PC-3 (cell line): ENCODE measurements around the gene KCNE1. TPM values are rescaled to one million over a fixed set of nuclear protein-coding genes. Genes with fewer than 3 reads are reported as not detected.

Source experiments
- ATAC-seq: fragments of 200-7000 bp; cut with Tn5 transposase; 2 replicates; pipeline ENCODE4 v1.9.1; 2020; ENCODE audit warnings: mild to moderate bottlenecking, moderate library complexity
- BruUV-seq: library from RNA; stranded (reverse); fragments of 400-500 nt; replicated peaks from 2 replicates; lab custom pipeline; 2021; lab: Mats Ljungman, UMichigan
- CTCF ChIA-PET: fragments of 300-600 bp; sonication (Branson Sonifier 250); formaldehyde crosslinking; loops from one replicate; lab custom pipeline; 2022; ENCODE audit warnings: antibody characterized with exemption; lab: Charles Lee
- POLR2A ChIA-PET: fragments of 300-600 bp; sonication (Branson Sonifier 250); formaldehyde crosslinking; loops from one replicate; lab custom pipeline; 2022; ENCODE audit warnings: antibody characterized with exemption; ENCODE audit not compliant: unreplicated experiment; lab: Charles Lee
- DNase-seq: peaks from one replicate; pipeline ENCODE4 v3.0.0-alpha.2; 2015
- H2AFZ ChIP-seq: fragments of 300-600 bp; sonication (generic); 2 replicates; pipeline ENCODE4 v1.6.0; 2016; ENCODE audit warnings: antibody characterized with exemption, low read length
- H3F3A ChIP-seq: fragments of 300-600 bp; sonication (generic); one replicate; pipeline ENCODE4 v1.6.0; 2017; ENCODE audit warnings: antibody characterized with exemption, low read length, control low read depth, mild to moderate bottlenecking; ENCODE audit not compliant: unreplicated experiment
- H3K27ac ChIP-seq: fragments of 300-600 bp; sonication (generic); 2 replicates; pipeline ENCODE4 v1.5.1; 2016; ENCODE audit warnings: mild to moderate bottlenecking, low read length
- H3K27me3 ChIP-seq: fragments of 300-600 bp; sonication (generic); 2 replicates; pipeline ENCODE4 v1.6.1; 2016; ENCODE audit warnings: low read length, mixed read lengths
- H3K36me3 ChIP-seq: fragments of 300-600 bp; sonication (generic); 2 replicates; pipeline ENCODE4 v1.6.1; 2016; ENCODE audit warnings: low read depth, mixed run types, low read length, mixed read lengths
- H3K4me1 ChIP-seq: fragments of 300-600 bp; sonication (generic); 2 replicates; pipeline ENCODE4 v1.5.1; 2016; ENCODE audit warnings: low read length; ENCODE audit not compliant: insufficient read depth
- H3K4me2 ChIP-seq: fragments of 300-600 bp; sonication (generic); 2 replicates; pipeline ENCODE4 v1.6.0; 2016; ENCODE audit warnings: low read length
- H3K4me3 ChIP-seq: fragments of 300-600 bp; sonication (generic); 2 replicates; pipeline ENCODE4 v1.5.1; 2016; ENCODE audit warnings: mild to moderate bottlenecking, low read length, mixed read lengths
- H3K79me2 ChIP-seq: fragments of 300-600 bp; sonication (generic); 2 replicates; pipeline ENCODE4 v1.6.1; 2017; ENCODE audit warnings: low read length, mixed read lengths
- H3K9ac ChIP-seq: fragments of 300-600 bp; sonication (generic); 2 replicates; pipeline ENCODE4 v1.6.0; 2016; ENCODE audit warnings: mild to moderate bottlenecking, low read length
- H3K9me2 ChIP-seq: fragments of 300-600 bp; sonication (generic); replicated peaks from 2 replicates; pipeline ENCODE4 v1.6.1; 2016; ENCODE audit warnings: mixed run types, low read length, mixed read lengths
- H3K9me3 ChIP-seq: fragments of 300-600 bp; sonication (generic); 2 replicates; pipeline ENCODE4 v1.6.1; 2016; ENCODE audit warnings: low read length, mixed read lengths
- H4K20me1 ChIP-seq: fragments of 300-600 bp; sonication (generic); 2 replicates; pipeline ENCODE4 v1.6.1; 2016; ENCODE audit warnings: low read length, mixed read lengths
- CTCF ChIP-seq: fragments of 300-600 bp; sonication (generic); conservative IDR thresholded peaks from 2 replicates; pipeline ENCODE4 v1.5.1; 2017; ENCODE audit warnings: antibody characterized with exemption, low read depth, mild to moderate bottlenecking, low read length
- EZH2 ChIP-seq: fragments of 300-600 bp; sonication (generic); IDR thresholded peaks from one replicate; pipeline ENCODE4 v1.6.1; 2017; ENCODE audit warnings: antibody characterized with exemption, mild to moderate bottlenecking, low read length; ENCODE audit not compliant: unreplicated experiment
- EZH2phosphoT487 ChIP-seq: fragments of 300-600 bp; sonication (generic); IDR thresholded peaks from 2 replicates; pipeline ENCODE4 v1.6.1; 2018; ENCODE audit warnings: mild to moderate bottlenecking, antibody characterized with exemption, low read length, borderline replicate concordance
- intact Hi-C: fragments of 100-400 bp; cut with micrococcal nuclease; formaldehyde crosslinking; loops from 2 replicates; pipeline ENCODE4 v1.9.0; 2023
- total RNA-seq: library from RNA; depleted of rRNA; stranded (reverse); fragments of >200 nt; gene quantifications from 2 replicates; pipeline ENCODE4 v1.2.3, GENCODE V29; 2014

KCNE1 gene
- total RNA-seq, 1 experiment from 2014 or later = 0.58 TPM

GRCh38 chr21:34560021-34560420 is 48.0 kb upstream of the KCNE1 start:
- intact Hi-C loops = no loop called here
- Histone ChIP-seq H3K79me2 (no peaks in the 10 kb centered on the region), H3F3A (no peaks in the 10 kb centered on the region), H3K27ac (no peak overlapping the region), H3K4me3 (no peak overlapping the region), H3K4me2 (no peak overlapping the region), H3K9me3 (no peaks in the 10 kb centered on the region), H3K36me3 (0 out of 2 replicates have a peak, but pooled peaks cover 2% of the 10 kb centered on the region), H3K9me2 (no peaks in the 10 kb centered on the region), H2AFZ (no peak overlapping the region), H3K27me3 (no peaks in the 10 kb centered on the region), H4K20me1 (no peaks in the 10 kb centered on the region), H3K4me1 (no peaks in the 10 kb centered on the region), H3K9ac (no peak overlapping the region)
- no TSS peak for BruUV-seq
- ChIA-PET CTCF (no interaction called here), POLR2A (no interaction called here)
- DNase-seq (no peak), ATAC-seq (no peak)
- TF ChIP-seq EZH2 = no peak
- no peak for TF ChIP-seq EZH2phosphoT487
- TF ChIP-seq CTCF = no peak

GRCh38 chr21:34559089-34559631 is 47.1 kb upstream of the KCNE1 start:
- no TSS peak for BruUV-seq
- Histone ChIP-seq H3K36me3 (peaks cover 4% of the 10 kb centered on the region; the same call in 1 of the 2 replicates), H3K9me2 (no peaks in the 10 kb centered on the region), H4K20me1 (no peaks in the 10 kb centered on the region), H3K27ac (no peak overlapping the region), H3K4me3 (no peak overlapping the region), H3K9ac (no peak overlapping the region), H3K4me1 (peaks cover 2% of the 10 kb centered on the region), H3K27me3 (no peaks in the 10 kb centered on the region), H3K79me2 (no peaks in the 10 kb centered on the region), H2AFZ (no peak overlapping the region), H3K9me3 (no peaks in the 10 kb centered on the region), H3F3A (no peaks in the 10 kb centered on the region), H3K4me2 (no peak overlapping the region)
- TF ChIP-seq CTCF = no peak
- no peak for TF ChIP-seq EZH2
- no peak for TF ChIP-seq EZH2phosphoT487
- intact Hi-C loops = no loop called here
- POLR2A ChIA-PET = no interaction called here
- DNase-seq (no peak), ATAC-seq (no peak)
- CTCF ChIA-PET = no interaction called here

GRCh38 chr21:34558166-34558565 is 46.2 kb upstream of the KCNE1 start:
- Histone ChIP-seq H3K4me1 (peaks cover 12% of the 10 kb centered on the region), H3K4me3 (no peak overlapping the region), H3K4me2 (no peak overlapping the region), H3K9ac (no peak overlapping the region), H3K9me3 (no peaks in the 10 kb centered on the region), H2AFZ (no peak overlapping the region), H3K79me2 (no peaks in the 10 kb centered on the region), H3K9me2 (no peaks in the 10 kb centered on the region), H3K36me3 (peaks cover 4% of the 10 kb centered on the region; the same call in 1 of the 2 replicates), H3K27me3 (no peaks in the 10 kb centered on the region), H4K20me1 (no peaks in the 10 kb centered on the region), H3F3A (no peaks in the 10 kb centered on the region), H3K27ac (no peak overlapping the region)
- intact Hi-C loops = no loop called here
- POLR2A ChIA-PET = no interaction called here
- DNase-seq (no peak), ATAC-seq (no peak)
- no TSS peak for BruUV-seq
- CTCF ChIA-PET = no interaction called here
- no peak for TF ChIP-seq CTCF
- no peak for TF ChIP-seq EZH2
- no peak for TF ChIP-seq EZH2phosphoT487
